ENCODE measurements around the gene BST2. TPM values are rescaled to one million over a fixed set of nuclear protein-coding genes. Genes with fewer than 3 reads are reported as not detected.

Gene BST2
- total RNA-seq (10 to 100 TPM; 41.8 to 45.0 TPM), polyA plus RNA-seq (100 to 1,000 TPM; 132 to 178 (median 144) TPM), total RNA-seq (13.3 to 26.3 (median 20.4) reads per million in 6 experiments)

GRCh38 chr19:17405250-17406045 is at the start of gene BST2:
Gene BST2, minus strand, starts transcription at chr19:17405630. Its CDS starts 55 bp downstream, at chr19:17405575.
- H3K4me3 Mint-ChIP-seq = peak within 1 kb of the TSS; percentile 87 to 99 (median 96)
- peaks cover 0 to 23% (median 2%) of the 10 kb centered on the region in 3 donors for H3K36me3 Mint-ChIP-seq
- H3K27me3 Mint-ChIP-seq = no peaks in the 10 kb centered on the region
- POLR2A ChIA-PET = interaction anchor here (0.7 to 4.5 kb wide), 7 partner anchors 8 to 876 kb away, joined by 3 to 29 read pairs (median 5); partner anchors contain the start of genes CCDC194, JUND, MVB12A and USE1
- ATAC-seq = peak; percentile 80 to 89
- H3K9me3 Mint-ChIP-seq = no peaks in the 10 kb centered on the region
- peak within 1 kb of the TSS; percentile 93 to 97 (median 96) for H3K27ac Mint-ChIP-seq
- peaks cover 20 to 41% (median 38%) of the 10 kb centered on the region in 4 donors for H3K4me1 Mint-ChIP-seq
- peak in 9 of 10 donors; percentile 27 to 74 (median 54) for DNase-seq

GRCh38 chr19:17454576-17455071 is 49.2 kb upstream of the BST2 start:
- H3K27ac Mint-ChIP-seq = no peak overlapping the region
- no peaks in the 10 kb centered on the region for H3K36me3 Mint-ChIP-seq
- peaks cover 17 to 63% (median 29%) of the 10 kb centered on the region in 5 donors for H3K27me3 Mint-ChIP-seq
- peak overlapping the region in 3 of 10 donors; percentile 10 to 30 (median 11) for H3K4me3 Mint-ChIP-seq
- no peak for ATAC-seq
- POLR2A ChIA-PET = interaction anchor here (0.6 kb wide), 1 partner anchor 13 kb away, joined by 3 read pairs; no protein-coding TSS in a partner anchor
- DNase-seq = no peak
- no peaks in the 10 kb centered on the region for H3K9me3 Mint-ChIP-seq
- H3K4me1 Mint-ChIP-seq = peaks cover 0 to 22% (median 14%) of the 10 kb centered on the region in 4 donors

GRCh38 chr19:17451820-17452219 is 46.4 kb upstream of the BST2 start:
- Mint-ChIP-seq H3K9me3 (no peaks in the 10 kb centered on the region), H3K36me3 (no peaks in the 10 kb centered on the region), H3K27me3 (peaks cover 11 to 46% (median 23%) of the 10 kb centered on the region in 5 donors), H3K4me3 (no peak overlapping the region), H3K4me1 (peaks cover 0 to 25% (median 16%) of the 10 kb centered on the region in 4 donors), H3K27ac (no peak overlapping the region)
- ATAC-seq (no peak), DNase-seq (no peak)
- POLR2A ChIA-PET = no interaction called here

- Mint-ChIP-seq H3K27me3 (peaks cover 7 to 34% (median 17%) of the 10 kb centered on the region in 5 donors), H3K27ac (no peak overlapping the region), H3K4me3 (peak overlapping the region in 5 of 10 donors; percentile 7 to 62 (median 40))
Observed at GRCh38 chr19:17450264-17451075, 45.0 kb upstream of the BST2 start.

GRCh38 chr19:17448131-17448967 is 42.9 kb upstream of the BST2 start, which contains the start of gene TMEM221:
Gene TMEM221, minus strand, starts transcription at chr19:17448668. Its CDS starts 206 bp downstream, at chr19:17448462.
- peaks cover 0 to 20% (median 8%) of the 10 kb centered on the region in 4 donors for H3K4me1 Mint-ChIP-seq
- POLR2A ChIA-PET = interaction anchor here (0.7 to 0.9 kb wide), 3 partner anchors 19 to 683 kb away, joined by 3 to 4 read pairs (median 3); no protein-coding TSS in a partner anchor
- peak; percentile 88 to 91 for ATAC-seq
- peaks cover 5 to 21% (median 8%) of the 10 kb centered on the region in 5 donors for H3K27me3 Mint-ChIP-seq
- H3K4me3 Mint-ChIP-seq = peak within 1 kb of the TSS in 9 of 10 donors; percentile 40 to 77 (median 59)
- H3K9me3 Mint-ChIP-seq = no peaks in the 10 kb centered on the region
- H3K27ac Mint-ChIP-seq = peak within 1 kb of the TSS in 1 of 10 donors; percentile 32
- DNase-seq = peak; percentile 34 to 78 (median 48)
- H3K36me3 Mint-ChIP-seq = no peaks in the 10 kb centered on the region

More at GRCh38 chr19:17450264-17451075, 45.0 kb upstream of the BST2 start:
- peaks cover 0 to 25% (median 14%) of the 10 kb centered on the region in 4 donors for H3K4me1 Mint-ChIP-seq
- DNase-seq (no peak), ATAC-seq (no peak)
- POLR2A ChIA-PET = interaction anchor here (0.7 kb wide), 3 partner anchors 27 to 484 kb away, joined by 3 to 4 read pairs (median 3); no protein-coding TSS in a partner anchor
- H3K36me3 Mint-ChIP-seq = no peaks in the 10 kb centered on the region
- no peaks in the 10 kb centered on the region for H3K9me3 Mint-ChIP-seq

GRCh38 chr19:17447704-17448130 is 42.3 kb upstream of the BST2 start:
- POLR2A ChIA-PET = no interaction called here

GRCh38 chr19:17445526-17446165 is 40.2 kb upstream of the BST2 start:
- peaks cover 0 to 15% (median 9%) of the 10 kb centered on the region in 4 donors for H3K4me1 Mint-ChIP-seq
- peaks cover 4 to 11% (median 8%) of the 10 kb centered on the region in 5 donors for H3K27me3 Mint-ChIP-seq
- DNase-seq = no peak
- no peaks in the 10 kb centered on the region for H3K9me3 Mint-ChIP-seq
- H3K36me3 Mint-ChIP-seq = no peaks in the 10 kb centered on the region
- H3K4me3 Mint-ChIP-seq = no peak overlapping the region
- no peak overlapping the region for H3K27ac Mint-ChIP-seq
- ATAC-seq = no peak
- POLR2A ChIA-PET = no interaction called here

More at GRCh38 chr19:17447704-17448130, 42.3 kb upstream of the BST2 start:
- peaks cover 4 to 19% (median 8%) of the 10 kb centered on the region in 5 donors for H3K27me3 Mint-ChIP-seq
- DNase-seq (no peak), ATAC-seq (no peak)
- peaks cover 0 to 18% (median 8%) of the 10 kb centered on the region in 4 donors for H3K4me1 Mint-ChIP-seq
- H3K9me3 Mint-ChIP-seq = no peaks in the 10 kb centered on the region
- peak overlapping the region in 1 of 10 donors; percentile 32 for H3K27ac Mint-ChIP-seq
- no peaks in the 10 kb centered on the region for H3K36me3 Mint-ChIP-seq
- H3K4me3 Mint-ChIP-seq = peak overlapping the region in 9 of 10 donors; percentile 40 to 70 (median 56)

- POLR2A ChIA-PET = interaction anchor here (0.6 kb wide), 1 partner anchor 13 kb away, joined by 3 read pairs; no protein-coding TSS in a partner anchor
- peaks cover 0 to 4% (median 0%) of the 10 kb centered on the region in 4 donors for H3K4me1 Mint-ChIP-seq
- no peaks in the 10 kb centered on the region for H3K36me3 Mint-ChIP-seq
- no peak overlapping the region for H3K4me3 Mint-ChIP-seq
- DNase-seq (peak in 7 of 10 donors; percentile 17 to 58 (median 41)), ATAC-seq (peak; percentile 72 to 75)
- no peaks in the 10 kb centered on the region for H3K9me3 Mint-ChIP-seq
- H3K27me3 Mint-ChIP-seq = no peaks in the 10 kb centered on the region
- peak overlapping the region in 1 of 10 donors; percentile 55 for H3K27ac Mint-ChIP-seq
Observed at GRCh38 chr19:17441241-17442021, 36.0 kb upstream of the BST2 start.

- no peaks in the 10 kb centered on the region for H3K27me3 Mint-ChIP-seq
- POLR2A ChIA-PET = interaction anchor here (0.6 kb wide), 1 partner anchor 308 kb away, joined by 5 read pairs; no protein-coding TSS in a partner anchor
- DNase-seq = no peak
- no peak overlapping the region for H3K27ac Mint-ChIP-seq
- ATAC-seq = no peak
- peaks cover 0 to 2% (median 2%) of the 10 kb centered on the region in 3 donors for H3K36me3 Mint-ChIP-seq
- H3K4me1 Mint-ChIP-seq = peaks cover 0 to 4% (median 0%) of the 10 kb centered on the region in 4 donors
- no peak overlapping the region for H3K4me3 Mint-ChIP-seq
- H3K9me3 Mint-ChIP-seq = no peaks in the 10 kb centered on the region
Observed at GRCh38 chr19:17436874-17437267, 31.4 kb upstream of the BST2 start.
